ENCODE measurements around the gene HABP4. TPM values are rescaled to one million over a fixed set of nuclear protein-coding genes. Genes with fewer than 3 reads are reported as not detected.
A peak's percentile ranks its signal among the peaks of the same experiment; 100 is the strongest.

The HABP4 gene
- total RNA-seq, 2 donors from 2014 or later = 13.5 to 24.3 TPM

- Histone ChIP-seq H3K27ac (peak overlapping the region; percentile 15 to 48), H3K4me3 (no peak overlapping the region), H3K9me3 (no peaks in the 10 kb centered on the region), H3K36me3 (peaks cover 0 to 3% of the 10 kb centered on the region in 2 donors), H3K4me1 (replicated peaks) (no peaks in the 10 kb centered on the region), H3K27me3 (replicated peaks; ENCODE audit: insufficient read depth) (no peaks in the 10 kb centered on the region)
- intact Hi-C loops (cut with DNase I) = no loop called here
- no peak for TF ChIP-seq POLR2AphosphoS5 (IDR thresholded peaks at IDR 0.05)
- no peak for TF ChIP-seq POLR2A (IDR thresholded peaks at IDR 0.05)
- TF ChIP-seq, protein P1, sequence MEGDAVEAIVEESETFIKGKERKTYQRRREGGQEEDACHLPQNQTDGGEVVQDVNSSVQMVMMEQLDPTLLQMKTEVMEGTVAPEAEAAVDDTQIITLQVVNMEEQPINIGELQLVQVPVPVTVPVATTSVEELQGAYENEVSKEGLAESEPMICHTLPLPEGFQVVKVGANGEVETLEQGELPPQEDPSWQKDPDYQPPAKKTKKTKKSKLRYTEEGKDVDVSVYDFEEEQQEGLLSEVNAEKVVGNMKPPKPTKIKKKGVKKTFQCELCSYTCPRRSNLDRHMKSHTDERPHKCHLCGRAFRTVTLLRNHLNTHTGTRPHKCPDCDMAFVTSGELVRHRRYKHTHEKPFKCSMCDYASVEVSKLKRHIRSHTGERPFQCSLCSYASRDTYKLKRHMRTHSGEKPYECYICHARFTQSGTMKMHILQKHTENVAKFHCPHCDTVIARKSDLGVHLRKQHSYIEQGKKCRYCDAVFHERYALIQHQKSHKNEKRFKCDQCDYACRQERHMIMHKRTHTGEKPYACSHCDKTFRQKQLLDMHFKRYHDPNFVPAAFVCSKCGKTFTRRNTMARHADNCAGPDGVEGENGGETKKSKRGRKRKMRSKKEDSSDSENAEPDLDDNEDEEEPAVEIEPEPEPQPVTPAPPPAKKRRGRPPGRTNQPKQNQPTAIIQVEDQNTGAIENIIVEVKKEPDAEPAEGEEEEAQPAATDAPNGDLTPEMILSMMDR (IDR thresholded peaks at IDR 0.05) = no peak
- 34% methylated on average over 7 of the region's 7 CpGs for WGBS
- DNase-seq (ENCODE audit: low spot score) = no peak
Observed at GRCh38 chr9:96486386-96487028, 36.5 kb downstream of the HABP4 start.

DNA sequence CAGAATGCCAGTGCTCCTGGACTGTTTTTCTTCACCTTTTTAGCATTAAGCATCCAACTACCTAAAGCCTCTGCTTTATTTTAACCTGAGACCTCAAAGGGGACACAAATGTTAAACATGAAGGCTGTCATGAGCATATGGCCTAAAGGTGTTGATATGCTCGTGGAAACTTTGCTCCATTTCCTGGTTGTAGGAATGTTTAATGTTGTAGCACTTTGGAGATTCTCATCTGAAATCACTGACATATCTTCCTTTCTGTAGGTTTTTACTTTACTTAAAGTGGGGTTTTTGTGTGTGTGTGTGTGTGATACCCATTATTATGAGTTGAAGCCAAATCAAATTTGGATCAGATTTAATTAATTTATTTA lies 37.0 kb downstream of the HABP4 start:
- intact Hi-C loops (cut with DNase I) = no loop called here
- 59% methylated on average over 1 of the region's 1 CpG for WGBS

GRCh38 chr9:96487949-96488348 lies 38.0 kb downstream of the HABP4 start:
- Histone ChIP-seq H3K27me3 (replicated peaks; ENCODE audit: insufficient read depth) (no peaks in the 10 kb centered on the region), H3K9me3 (no peaks in the 10 kb centered on the region), H3K4me3 (no peak overlapping the region), H3K27ac (no peak overlapping the region), H3K36me3 (peaks cover 0 to 3% of the 10 kb centered on the region in 2 donors), H3K4me1 (replicated peaks) (no peaks in the 10 kb centered on the region)
- intact Hi-C loops (cut with DNase I) = no loop called here
- DNase-seq (ENCODE audit: low spot score) = no peak
- 77% methylated on average over 10 of the region's 10 CpGs for WGBS
- TF ChIP-seq, protein P1 (IDR thresholded peaks at IDR 0.05) = no peak

More for the DNA sequence above, 37.0 kb downstream of the HABP4 start:
- H3K4me3 ChIP-seq = no peak overlapping the region
- no peak for TF ChIP-seq POLR2A (IDR thresholded peaks at IDR 0.05)
- TF ChIP-seq POLR2AphosphoS5 (IDR thresholded peaks at IDR 0.05) = no peak
- TF ChIP-seq, protein P1 (IDR thresholded peaks at IDR 0.05) = no peak
- H3K36me3 ChIP-seq = peaks cover 0 to 3% of the 10 kb centered on the region in 2 donors
- H3K9me3 ChIP-seq = no peaks in the 10 kb centered on the region
- H3K4me1 ChIP-seq (replicated peaks) = no peaks in the 10 kb centered on the region
- H3K27me3 ChIP-seq (replicated peaks; ENCODE audit: insufficient read depth) = no peaks in the 10 kb centered on the region
- DNase-seq (ENCODE audit: low spot score) = no peak
- H3K27ac ChIP-seq = peak overlapping the region; percentile 15 to 48

DNA sequence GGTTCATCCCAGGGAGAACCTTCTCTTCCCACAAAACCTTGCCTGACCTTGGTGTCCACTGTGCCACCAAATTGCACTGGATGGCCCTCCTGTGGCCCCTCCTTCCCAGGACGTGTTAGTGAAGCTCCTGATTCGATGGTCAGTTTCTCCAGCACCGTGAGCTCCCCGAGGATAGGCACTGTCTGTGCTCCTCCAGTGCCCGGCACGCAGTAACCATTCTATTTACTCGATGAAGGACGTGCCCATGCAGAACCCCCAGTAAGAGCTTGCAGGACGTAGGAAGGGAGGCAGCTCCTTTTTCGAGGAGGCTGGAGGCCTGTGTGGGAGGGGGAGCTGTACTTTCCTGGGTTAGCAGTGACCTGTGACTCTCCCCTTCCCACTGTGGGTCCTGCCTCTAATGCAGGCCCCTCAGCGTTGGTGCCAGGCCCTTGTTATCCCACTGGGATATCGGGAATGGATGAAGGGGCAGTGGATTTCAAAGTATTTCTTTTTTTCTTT lies 39.6 kb downstream of the HABP4 start:
- Histone ChIP-seq H3K27me3 (replicated peaks; ENCODE audit: insufficient read depth) (no peaks in the 10 kb centered on the region), H3K36me3 (peaks cover 0 to 3% of the 10 kb centered on the region in 2 donors), H3K4me3 (no peak overlapping the region), H3K27ac (no peak overlapping the region), H3K4me1 (replicated peaks) (no peaks in the 10 kb centered on the region), H3K9me3 (no peaks in the 10 kb centered on the region)
- WGBS = 85% methylated on average over 12 of the region's 12 CpGs
- TF ChIP-seq POLR2A (IDR thresholded peaks at IDR 0.05) = no peak
- TF ChIP-seq, protein P1 (IDR thresholded peaks at IDR 0.05) = no peak
- no peak for TF ChIP-seq POLR2AphosphoS5 (IDR thresholded peaks at IDR 0.05)
- DNase-seq (ENCODE audit: low spot score) = no peak
- intact Hi-C loops (cut with DNase I) = no loop called here

GRCh38 chr9:96490534-96491078 lies 40.6 kb downstream of the HABP4 start:
- no peak for DNase-seq (ENCODE audit: low spot score)
- 90% methylated on average over 10 of the region's 10 CpGs for WGBS
- intact Hi-C loops (cut with DNase I) = no loop called here
- H3K27me3 ChIP-seq (replicated peaks; ENCODE audit: insufficient read depth) = no peaks in the 10 kb centered on the region
- no peak overlapping the region for H3K4me3 ChIP-seq
- H3K36me3 ChIP-seq = peaks cover 0 to 3% of the 10 kb centered on the region in 2 donors
- no peaks in the 10 kb centered on the region for H3K9me3 ChIP-seq
- H3K4me1 ChIP-seq (replicated peaks) = no peaks in the 10 kb centered on the region
- TF ChIP-seq POLR2AphosphoS5 (IDR thresholded peaks at IDR 0.05) = no peak
- TF ChIP-seq, protein P1 (IDR thresholded peaks at IDR 0.05) = no peak
- H3K27ac ChIP-seq = no peak overlapping the region
